Measurements from ENCODE around the gene MIPOL1.

The MIPOL1 gene

DNA sequence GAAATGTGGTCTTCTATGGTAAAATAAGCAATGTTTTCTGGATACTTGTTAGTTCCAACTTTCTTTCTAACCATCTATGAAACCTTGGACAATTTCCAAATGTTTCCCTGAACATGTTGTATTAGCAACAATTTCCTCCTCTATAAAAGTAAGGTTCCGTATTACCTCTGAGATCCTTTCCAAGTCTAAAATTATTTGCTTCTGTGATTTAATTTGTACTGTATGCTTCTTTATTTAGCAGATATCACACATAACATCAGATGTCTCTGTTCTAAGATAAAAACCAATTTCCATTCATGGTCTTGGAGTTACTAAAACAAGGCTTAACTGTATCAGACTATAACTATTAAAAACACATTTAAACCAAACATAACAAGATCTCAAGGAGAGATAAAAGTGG lies 220.1 kb downstream of the MIPOL1 start:
- TF ChIP-seq, protein P1, sequence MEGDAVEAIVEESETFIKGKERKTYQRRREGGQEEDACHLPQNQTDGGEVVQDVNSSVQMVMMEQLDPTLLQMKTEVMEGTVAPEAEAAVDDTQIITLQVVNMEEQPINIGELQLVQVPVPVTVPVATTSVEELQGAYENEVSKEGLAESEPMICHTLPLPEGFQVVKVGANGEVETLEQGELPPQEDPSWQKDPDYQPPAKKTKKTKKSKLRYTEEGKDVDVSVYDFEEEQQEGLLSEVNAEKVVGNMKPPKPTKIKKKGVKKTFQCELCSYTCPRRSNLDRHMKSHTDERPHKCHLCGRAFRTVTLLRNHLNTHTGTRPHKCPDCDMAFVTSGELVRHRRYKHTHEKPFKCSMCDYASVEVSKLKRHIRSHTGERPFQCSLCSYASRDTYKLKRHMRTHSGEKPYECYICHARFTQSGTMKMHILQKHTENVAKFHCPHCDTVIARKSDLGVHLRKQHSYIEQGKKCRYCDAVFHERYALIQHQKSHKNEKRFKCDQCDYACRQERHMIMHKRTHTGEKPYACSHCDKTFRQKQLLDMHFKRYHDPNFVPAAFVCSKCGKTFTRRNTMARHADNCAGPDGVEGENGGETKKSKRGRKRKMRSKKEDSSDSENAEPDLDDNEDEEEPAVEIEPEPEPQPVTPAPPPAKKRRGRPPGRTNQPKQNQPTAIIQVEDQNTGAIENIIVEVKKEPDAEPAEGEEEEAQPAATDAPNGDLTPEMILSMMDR (IDR thresholded peaks at IDR 0.05; ENCODE audit: insufficient read depth, low read depth, low read length, missing control alignments), result no peak
- DNase-seq (ENCODE audit: low read depth), result no peak
- no peak overlapping the region for H3K4me3 ChIP-seq (ENCODE audit: low read depth, low read length)

DNA sequence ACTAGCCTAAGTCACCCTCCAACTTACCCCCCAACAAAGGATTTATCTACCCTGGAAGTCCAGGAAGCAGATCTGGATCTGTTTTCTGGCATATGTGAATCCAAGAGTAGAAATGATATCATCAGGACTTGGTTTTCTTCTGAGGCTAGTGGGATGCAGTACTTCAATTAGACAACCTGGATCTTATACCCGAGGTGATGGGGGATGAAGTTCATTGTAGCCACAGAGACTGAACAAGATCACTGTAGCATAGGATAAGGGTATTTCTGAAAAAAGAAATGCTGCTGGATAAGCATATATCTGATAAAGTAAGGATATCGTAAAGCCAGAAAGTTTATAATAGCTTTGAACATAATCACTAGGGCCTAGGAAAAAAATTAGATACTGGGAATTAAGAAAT lies 222.9 kb downstream of the MIPOL1 start:
- DNase-seq (ENCODE audit: low read depth), result no peak
- TF ChIP-seq, protein P1 (IDR thresholded peaks at IDR 0.05; ENCODE audit: insufficient read depth, low read depth, low read length, missing control alignments), result no peak
- no peak overlapping the region for H3K4me3 ChIP-seq (ENCODE audit: low read depth, low read length)

DNA sequence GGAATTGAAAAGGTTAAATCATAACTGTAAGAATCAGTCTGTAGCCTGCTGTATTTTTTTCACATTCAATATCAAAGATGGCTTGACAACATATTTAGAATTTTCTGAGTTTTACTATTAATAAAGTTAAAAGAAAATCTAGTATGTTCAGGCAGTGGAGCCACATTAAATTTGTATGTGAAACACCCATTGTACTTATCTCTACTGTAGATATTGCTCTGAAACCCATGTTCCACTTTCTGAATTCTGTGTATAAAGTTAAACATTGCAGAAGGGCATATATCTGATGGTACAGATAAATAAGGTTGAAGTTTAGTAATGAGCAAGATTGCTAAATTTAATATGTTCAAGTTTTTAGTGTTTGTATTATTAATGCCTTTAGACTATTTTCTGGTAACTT lies 224.6 kb downstream of the MIPOL1 start:
- DNase-seq (ENCODE audit: low read depth), result no peak
- no peak overlapping the region for H3K4me3 ChIP-seq (ENCODE audit: low read depth, low read length)
- TF ChIP-seq, protein P1 (IDR thresholded peaks at IDR 0.05; ENCODE audit: insufficient read depth, low read depth, low read length, missing control alignments), result no peak

DNA sequence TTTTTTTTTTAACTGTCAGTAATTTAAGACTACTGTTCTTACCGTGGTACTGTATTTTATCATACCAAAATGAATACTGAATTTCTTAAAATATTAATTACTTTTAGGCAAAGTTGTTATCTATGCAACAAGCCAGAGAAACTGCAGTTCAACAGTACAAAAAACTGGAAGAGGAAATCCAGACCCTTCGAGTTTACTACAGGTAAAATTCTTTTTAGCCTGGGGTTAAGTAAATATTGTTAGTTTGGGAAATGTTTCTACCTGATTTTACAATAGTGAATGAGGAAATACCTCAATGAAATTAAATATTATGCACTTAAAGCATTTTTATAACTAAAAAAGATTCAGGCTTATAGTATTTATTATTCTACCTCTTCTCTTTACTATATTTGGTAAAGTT lies 225.0 kb downstream of the MIPOL1 start:
- no peak overlapping the region for H3K4me3 ChIP-seq (ENCODE audit: low read depth, low read length)
- TF ChIP-seq, protein P1 (IDR thresholded peaks at IDR 0.05; ENCODE audit: insufficient read depth, low read depth, low read length, missing control alignments), result no peak
- DNase-seq (ENCODE audit: low read depth), result no peak

DNA sequence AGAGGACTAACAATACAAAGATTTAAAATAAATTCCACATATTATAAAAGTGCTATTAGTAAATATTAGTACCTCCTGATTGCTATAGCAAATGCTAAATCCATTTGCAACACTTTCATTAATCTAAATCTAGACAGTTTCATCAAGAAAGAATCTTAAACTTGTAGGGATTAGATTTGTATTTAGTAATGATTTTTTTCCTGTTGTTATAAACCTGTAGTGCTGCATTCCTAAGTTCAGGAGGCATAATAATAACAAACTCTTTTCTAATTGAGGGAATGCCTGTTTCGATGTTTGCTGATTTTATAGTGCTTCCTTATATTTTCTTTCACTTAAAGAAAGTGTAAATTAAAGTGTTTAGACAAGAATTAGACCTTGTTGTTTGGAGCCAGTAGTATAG lies 231.2 kb downstream of the MIPOL1 start:
- TF ChIP-seq, protein P1 (IDR thresholded peaks at IDR 0.05; ENCODE audit: insufficient read depth, low read depth, low read length, missing control alignments), result no peak
- DNase-seq (ENCODE audit: low read depth), result no peak
- no peak overlapping the region for H3K4me3 ChIP-seq (ENCODE audit: low read depth, low read length)

DNA sequence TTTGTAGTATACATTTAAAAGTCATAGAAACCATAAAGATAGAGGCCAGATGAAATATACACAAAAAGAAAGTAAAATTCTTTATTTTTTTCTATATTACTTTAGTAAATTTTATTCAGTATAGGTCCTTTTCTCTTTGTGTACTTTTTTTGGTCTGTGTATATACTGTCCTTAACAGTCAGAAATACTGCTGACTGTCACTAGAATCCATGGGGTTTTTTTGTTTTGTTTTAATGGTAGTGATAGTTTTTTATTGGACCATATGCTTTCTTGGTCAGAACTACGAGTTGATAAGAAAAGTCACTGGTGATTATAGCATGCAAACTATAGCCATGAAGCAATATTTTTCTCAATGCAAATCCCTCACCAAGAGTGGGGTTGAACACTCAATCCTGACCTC lies 231.9 kb downstream of the MIPOL1 start:
- DNase-seq (ENCODE audit: low read depth), result no peak
- H3K4me3 ChIP-seq (ENCODE audit: low read depth, low read length), result no peak overlapping the region
- TF ChIP-seq, protein P1 (IDR thresholded peaks at IDR 0.05; ENCODE audit: insufficient read depth, low read depth, low read length, missing control alignments), result no peak

DNA sequence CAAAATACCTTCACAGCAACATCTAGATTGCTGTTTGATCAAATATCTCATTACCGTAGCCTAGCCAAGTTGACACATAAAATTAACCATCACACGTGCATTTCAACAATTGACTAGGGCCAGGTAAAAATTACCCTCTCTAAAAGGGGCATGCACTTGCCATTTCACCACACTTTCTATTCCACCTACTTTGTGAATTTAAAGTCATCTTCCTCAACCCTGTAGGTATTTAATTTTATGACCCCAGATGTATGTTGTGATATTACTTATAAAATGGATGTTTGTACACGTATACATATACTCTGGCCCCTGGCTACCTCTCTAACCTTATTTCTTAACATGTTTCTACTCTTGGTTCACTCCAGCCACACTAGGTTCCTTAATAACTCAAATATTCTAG lies 237.1 kb downstream of the MIPOL1 start:
- no peak for DNase-seq (ENCODE audit: low read depth)
- TF ChIP-seq, protein P1 (IDR thresholded peaks at IDR 0.05; ENCODE audit: insufficient read depth, low read depth, low read length, missing control alignments), result no peak
- H3K4me3 ChIP-seq (ENCODE audit: low read depth, low read length), result no peak overlapping the region
